Measurements from ENCODE around the gene ATP2A1.

DNA sequence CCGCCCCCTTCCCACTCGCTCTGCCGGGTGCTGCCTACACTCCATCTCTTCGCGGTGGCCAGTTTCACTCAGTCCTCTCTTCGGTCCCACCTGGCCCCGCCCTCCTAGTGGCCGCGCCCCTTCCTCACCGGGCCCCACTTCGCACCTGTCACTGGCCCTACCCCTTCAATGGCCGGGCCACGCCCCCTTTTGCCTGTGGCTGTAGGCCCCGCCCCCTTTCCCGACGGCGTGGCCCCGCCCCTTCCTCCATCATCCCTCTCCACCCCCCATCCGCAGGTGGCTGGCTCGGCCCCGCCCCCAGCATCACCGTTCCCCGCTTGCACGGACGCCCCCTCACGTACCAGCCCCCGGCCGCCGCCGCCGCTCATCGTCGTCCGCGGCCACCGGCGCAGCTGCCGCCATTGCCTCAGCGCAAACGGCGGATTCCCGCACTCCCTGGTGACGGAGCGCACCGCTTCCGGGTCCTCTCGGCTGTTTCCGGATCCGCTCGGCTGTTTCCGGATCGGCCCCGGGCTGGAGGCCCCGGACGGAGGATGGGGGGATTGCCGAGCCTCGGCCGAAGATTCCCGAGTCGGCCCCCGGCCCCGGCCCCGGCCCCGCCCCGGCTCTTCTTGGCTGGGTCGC, 46.6 kb downstream of the ATP2A1 start, which contains the start of gene RABEP2:
- TF ChIP-seq, protein P1, sequence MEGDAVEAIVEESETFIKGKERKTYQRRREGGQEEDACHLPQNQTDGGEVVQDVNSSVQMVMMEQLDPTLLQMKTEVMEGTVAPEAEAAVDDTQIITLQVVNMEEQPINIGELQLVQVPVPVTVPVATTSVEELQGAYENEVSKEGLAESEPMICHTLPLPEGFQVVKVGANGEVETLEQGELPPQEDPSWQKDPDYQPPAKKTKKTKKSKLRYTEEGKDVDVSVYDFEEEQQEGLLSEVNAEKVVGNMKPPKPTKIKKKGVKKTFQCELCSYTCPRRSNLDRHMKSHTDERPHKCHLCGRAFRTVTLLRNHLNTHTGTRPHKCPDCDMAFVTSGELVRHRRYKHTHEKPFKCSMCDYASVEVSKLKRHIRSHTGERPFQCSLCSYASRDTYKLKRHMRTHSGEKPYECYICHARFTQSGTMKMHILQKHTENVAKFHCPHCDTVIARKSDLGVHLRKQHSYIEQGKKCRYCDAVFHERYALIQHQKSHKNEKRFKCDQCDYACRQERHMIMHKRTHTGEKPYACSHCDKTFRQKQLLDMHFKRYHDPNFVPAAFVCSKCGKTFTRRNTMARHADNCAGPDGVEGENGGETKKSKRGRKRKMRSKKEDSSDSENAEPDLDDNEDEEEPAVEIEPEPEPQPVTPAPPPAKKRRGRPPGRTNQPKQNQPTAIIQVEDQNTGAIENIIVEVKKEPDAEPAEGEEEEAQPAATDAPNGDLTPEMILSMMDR (IDR thresholded peaks at IDR 0.05), result no peak
- TF ChIP-seq POLR2A (IDR thresholded peaks at IDR 0.05) (peak in 1 of 2 donors; percentile 42), POLR2AphosphoS5 (IDR thresholded peaks at IDR 0.05; ENCODE audit: insufficient read depth in 1 of 2, low read depth in 1 of 2) (no peak)

Data from vagina (tissue), 2 donors.